Measurements from ENCODE around the gene PFKFB1. TPM values are rescaled to one million over a fixed set of nuclear protein-coding genes. Genes with fewer than 3 reads are reported as not detected.
A peak's percentile ranks its signal among the peaks of the same experiment; 100 is the strongest.

Gene PFKFB1
- total RNA-seq, 1 donor from 2014 or later, result 0.77 TPM

GRCh38 chrX:55005256-55005655, 11.3 kb upstream of the PFKFB1 start:
- Mint-ChIP-seq H3K27ac (no peak overlapping the region), H3K9me3 (ENCODE audit: low read depth) (peaks cover 16% of the 10 kb centered on the region), H3K27me3 (no peaks in the 10 kb centered on the region), H3K4me1 (ENCODE audit: low read depth) (peaks cover 11% of the 10 kb centered on the region), H3K36me3 (ENCODE audit: insufficient read depth) (peaks cover 13% of the 10 kb centered on the region), H3K4me3 (ENCODE audit: low read depth) (no peak overlapping the region)
- no peak for DNase-seq (ENCODE audit: low spot score, unreplicated experiment)
- TF ChIP-seq, protein P1, sequence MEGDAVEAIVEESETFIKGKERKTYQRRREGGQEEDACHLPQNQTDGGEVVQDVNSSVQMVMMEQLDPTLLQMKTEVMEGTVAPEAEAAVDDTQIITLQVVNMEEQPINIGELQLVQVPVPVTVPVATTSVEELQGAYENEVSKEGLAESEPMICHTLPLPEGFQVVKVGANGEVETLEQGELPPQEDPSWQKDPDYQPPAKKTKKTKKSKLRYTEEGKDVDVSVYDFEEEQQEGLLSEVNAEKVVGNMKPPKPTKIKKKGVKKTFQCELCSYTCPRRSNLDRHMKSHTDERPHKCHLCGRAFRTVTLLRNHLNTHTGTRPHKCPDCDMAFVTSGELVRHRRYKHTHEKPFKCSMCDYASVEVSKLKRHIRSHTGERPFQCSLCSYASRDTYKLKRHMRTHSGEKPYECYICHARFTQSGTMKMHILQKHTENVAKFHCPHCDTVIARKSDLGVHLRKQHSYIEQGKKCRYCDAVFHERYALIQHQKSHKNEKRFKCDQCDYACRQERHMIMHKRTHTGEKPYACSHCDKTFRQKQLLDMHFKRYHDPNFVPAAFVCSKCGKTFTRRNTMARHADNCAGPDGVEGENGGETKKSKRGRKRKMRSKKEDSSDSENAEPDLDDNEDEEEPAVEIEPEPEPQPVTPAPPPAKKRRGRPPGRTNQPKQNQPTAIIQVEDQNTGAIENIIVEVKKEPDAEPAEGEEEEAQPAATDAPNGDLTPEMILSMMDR (IDR thresholded peaks at IDR 0.05; ENCODE audit: unreplicated experiment), result no peak

- H3K9me3 Mint-ChIP-seq (ENCODE audit: low read depth), result peaks cover 16% of the 10 kb centered on the region
- TF ChIP-seq, protein P1 (IDR thresholded peaks at IDR 0.05; ENCODE audit: unreplicated experiment), result no peak
- DNase-seq (ENCODE audit: low spot score, unreplicated experiment), result no peak
- no peaks in the 10 kb centered on the region for H3K27me3 Mint-ChIP-seq
- H3K4me3 Mint-ChIP-seq (ENCODE audit: low read depth), result no peak overlapping the region
- H3K27ac Mint-ChIP-seq, result no peak overlapping the region
- peaks cover 11% of the 10 kb centered on the region for H3K4me1 Mint-ChIP-seq (ENCODE audit: low read depth)
- peaks cover 13% of the 10 kb centered on the region for H3K36me3 Mint-ChIP-seq (ENCODE audit: insufficient read depth)
Observed at GRCh38 chrX:55004231-55004630, 10.2 kb upstream of the PFKFB1 start.

- DNase-seq (ENCODE audit: low spot score, unreplicated experiment), result peak; percentile 55
- peaks cover 5% of the 10 kb centered on the region for H3K36me3 Mint-ChIP-seq (ENCODE audit: insufficient read depth)
- H3K27ac Mint-ChIP-seq, result peak within 1 kb of the TSS; percentile 96
- H3K9me3 Mint-ChIP-seq (ENCODE audit: low read depth), result peaks cover 15% of the 10 kb centered on the region
- peak within 1 kb of the TSS; percentile 91 for H3K4me3 Mint-ChIP-seq (ENCODE audit: low read depth)
- H3K4me1 Mint-ChIP-seq (ENCODE audit: low read depth), result peaks cover 11% of the 10 kb centered on the region
- TF ChIP-seq, protein P1 (IDR thresholded peaks at IDR 0.05; ENCODE audit: unreplicated experiment), result no peak
- no peaks in the 10 kb centered on the region for H3K27me3 Mint-ChIP-seq
Observed at GRCh38 chrX:54999717-55000598, 6.0 kb upstream of the PFKFB1 start, which contains the start of gene APEX2. Gene APEX2 (plus strand): TSS chrX:55000363. CDS start chrX:55000423, 60 bp downstream.

GRCh38 chrX:54995621-54996020, 1.6 kb upstream of the PFKFB1 start:
- no peak overlapping the region for H3K4me3 Mint-ChIP-seq (ENCODE audit: low read depth)
- peaks cover 15% of the 10 kb centered on the region for H3K9me3 Mint-ChIP-seq (ENCODE audit: low read depth)
- no peaks in the 10 kb centered on the region for H3K36me3 Mint-ChIP-seq (ENCODE audit: insufficient read depth)
- peaks cover 2% of the 10 kb centered on the region for H3K4me1 Mint-ChIP-seq (ENCODE audit: low read depth)
- no peaks in the 10 kb centered on the region for H3K27me3 Mint-ChIP-seq
- TF ChIP-seq, protein P1 (IDR thresholded peaks at IDR 0.05; ENCODE audit: unreplicated experiment), result no peak
- H3K27ac Mint-ChIP-seq, result no peak overlapping the region
- DNase-seq (ENCODE audit: low spot score, unreplicated experiment), result no peak

DNA sequence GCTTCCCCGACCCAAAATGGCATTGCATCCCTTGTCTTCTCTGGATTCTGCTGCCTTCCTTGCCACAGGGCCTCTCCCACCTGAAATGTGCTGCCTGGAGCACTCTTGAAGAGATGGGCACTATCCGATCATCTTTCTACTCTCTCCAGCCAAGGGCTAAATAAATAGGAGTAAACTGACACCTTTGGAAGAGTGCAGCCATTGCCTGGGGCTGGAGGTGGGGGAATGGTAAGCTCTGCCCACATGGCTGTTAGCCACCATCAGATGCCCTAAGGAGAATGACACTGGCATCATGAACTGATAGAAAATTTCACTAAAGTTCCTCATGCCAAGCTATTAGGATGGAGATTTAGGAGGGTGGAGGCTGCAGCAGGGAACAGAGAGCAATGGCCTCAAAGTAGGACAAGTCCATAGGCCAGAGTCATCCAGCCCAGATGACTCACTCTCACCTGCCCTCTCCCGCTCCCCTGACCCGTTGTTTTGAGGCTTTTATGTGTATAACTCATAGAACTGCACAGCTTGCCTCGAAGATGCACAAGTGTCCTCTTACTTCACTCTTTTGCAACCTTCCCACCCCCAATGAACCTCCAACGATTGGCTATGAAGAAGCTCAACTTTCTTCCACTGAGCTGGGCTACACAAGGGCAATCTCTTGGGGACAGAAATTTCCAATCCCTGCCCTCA, 822 bp upstream of the PFKFB1 start:
- TF ChIP-seq, protein P1 (IDR thresholded peaks at IDR 0.05; ENCODE audit: unreplicated experiment), result no peak
- H3K9me3 Mint-ChIP-seq (ENCODE audit: low read depth), result peaks cover 13% of the 10 kb centered on the region
- no peak overlapping the region for H3K4me3 Mint-ChIP-seq (ENCODE audit: low read depth)
- no peak overlapping the region for H3K27ac Mint-ChIP-seq
- no peaks in the 10 kb centered on the region for H3K36me3 Mint-ChIP-seq (ENCODE audit: insufficient read depth)
- DNase-seq (ENCODE audit: low spot score, unreplicated experiment), result no peak
- no peaks in the 10 kb centered on the region for H3K4me1 Mint-ChIP-seq (ENCODE audit: low read depth)
- no peaks in the 10 kb centered on the region for H3K27me3 Mint-ChIP-seq

Measured in progenitor cell of endocrine pancreas (in vitro differentiated cells).